SK-N-SH treated with all-trans-retinoic acid at 6 μM for 48 hours (cell line): ENCODE data around the gene HSF2.

Experiments used
- CREB5 ChIP-seq: fragments of 250-450 bp; sonication (Bioruptor Pico); IDR thresholded peaks from 2 replicates; pipeline ENCODE4 v1.5.1; 2020; ENCODE audit warnings: low read depth, mild to moderate bottlenecking, moderate library complexity
- PATZ1 ChIP-seq: fragments of 250-450 bp; sonication (Bioruptor Pico); IDR thresholded peaks from 2 replicates; pipeline ENCODE4 v1.8.0; 2020; ENCODE audit warnings: mild to moderate bottlenecking, moderate library complexity, borderline replicate concordance
- PPARA ChIP-seq: fragments of 250-450 bp; sonication (Bioruptor Pico); IDR thresholded peaks from 2 replicates; pipeline ENCODE4 v1.5.0; 2020; ENCODE audit warnings: mild to moderate bottlenecking, borderline replicate concordance
- ZFP30 ChIP-seq: fragments of 450-650 bp; formaldehyde crosslinking; IDR thresholded peaks from 2 replicates; pipeline ENCODE4 v1.5.0; 2022; ENCODE audit warnings: mild to moderate bottlenecking, moderate library complexity

GRCh38 chr6:122374307-122374706 is 25.1 kb upstream of the HSF2 start:
- no peak for TF ChIP-seq ZFP30 (CRISPR knock-in tag)
- TF ChIP-seq PATZ1 (CRISPR knock-in tag) = no peak
- no peak for TF ChIP-seq CREB5 (CRISPR knock-in tag)
- no peak for TF ChIP-seq PPARA (CRISPR knock-in tag)
